HL-60 (cell line): ENCODE data around the gene KRT9.

Experiments
- DNase-seq, 2 experiments: peaks; one replicate each; pipeline ENCODE4 v3.0.0-alpha.2; 2010 to 2020; ENCODE audit warnings: low read depth in 1 of 2, low spot score in 1 of 2
- H3K27ac ChIP-seq: fragments of 250-450 bp; sonication (Bioruptor Pico); replicated peaks from 2 replicates; pipeline ENCODE4 v1.5.1; 2020; ENCODE audit warnings: mild to moderate bottlenecking, moderate library complexity
- H3K27me3 ChIP-seq: fragments of 250-450 bp; sonication (Bioruptor Pico); 2 replicates; pipeline ENCODE4 v1.5.1; 2021; ENCODE audit warnings: mild to moderate bottlenecking, moderate library complexity; ENCODE audit not compliant: insufficient read depth, poor library complexity, severe bottlenecking
- H3K4me3 ChIP-seq: replicated peaks from 2 replicates; pipeline ENCODE4 v1.5.1; 2011; ENCODE audit warnings: mild to moderate bottlenecking, control low read depth, low read length; ENCODE audit not compliant: insufficient read depth
- GABPA ChIP-seq: IDR thresholded peaks from 2 replicates; pipeline ENCODE4 v1.6.1; 2012; ENCODE audit warnings: low read depth
- POLR2AphosphoS5 ChIP-seq: IDR thresholded peaks from 2 replicates; pipeline ENCODE4 v1.6.1; 2012; ENCODE audit warnings: low read depth
- SPI1 ChIP-seq: IDR thresholded peaks from 2 replicates; pipeline ENCODE4 v1.6.1; 2012; ENCODE audit warnings: low read depth, mild to moderate bottlenecking, borderline replicate concordance
- TF ChIP-seq, protein P1 (sequence below): IDR thresholded peaks from 2 replicates; pipeline ENCODE4 v1.6.1; 2012; ENCODE audit warnings: low read depth; ENCODE audit not compliant: insufficient replicate concordance
- TF ChIP-seq, protein P2 (sequence below): IDR thresholded peaks from one replicate; pipeline ENCODE4 v1.5.1; 2011; ENCODE audit warnings: low read length, control low read depth, inconsistent platforms; ENCODE audit not compliant: insufficient read depth

KRT9 gene

DNA sequence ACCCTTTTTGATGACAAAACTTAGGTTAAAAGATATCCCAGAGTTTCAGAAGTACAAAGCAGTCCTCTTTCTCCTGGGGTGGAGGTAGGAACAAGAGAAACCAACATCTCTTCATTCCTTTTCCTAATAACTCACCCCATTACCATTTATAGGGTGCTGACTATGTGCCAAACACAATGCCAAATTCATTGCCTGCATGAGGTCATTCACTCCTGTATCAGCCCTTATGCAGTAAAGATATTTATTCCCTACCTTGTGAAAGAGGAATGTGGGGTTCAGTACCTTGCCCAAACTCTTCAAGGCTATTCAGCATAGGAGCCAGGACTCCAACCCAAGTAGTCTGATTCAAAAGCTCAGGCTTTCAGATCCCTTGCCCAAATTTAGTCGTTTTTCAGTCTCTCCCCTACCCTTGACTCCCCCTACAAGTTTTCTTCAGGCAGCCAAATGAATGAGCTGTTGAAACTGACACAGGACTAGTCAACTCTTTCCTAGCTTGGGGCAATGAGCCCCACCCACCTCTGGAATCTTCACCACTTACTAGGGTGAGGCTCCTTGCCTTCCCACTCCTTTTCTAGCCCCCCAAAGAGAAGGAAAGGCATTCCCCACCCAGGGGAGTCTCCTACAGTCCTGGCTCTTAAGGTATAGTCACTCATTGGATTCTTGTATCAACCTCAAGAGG is 9.0 kb upstream of the KRT9 start:
- DNase-seq = no peak
- Histone ChIP-seq H3K4me3 (no peak overlapping the region), H3K27me3 (no peaks in the 10 kb centered on the region), H3K27ac (no peak overlapping the region)
- TF ChIP-seq, protein P1, sequence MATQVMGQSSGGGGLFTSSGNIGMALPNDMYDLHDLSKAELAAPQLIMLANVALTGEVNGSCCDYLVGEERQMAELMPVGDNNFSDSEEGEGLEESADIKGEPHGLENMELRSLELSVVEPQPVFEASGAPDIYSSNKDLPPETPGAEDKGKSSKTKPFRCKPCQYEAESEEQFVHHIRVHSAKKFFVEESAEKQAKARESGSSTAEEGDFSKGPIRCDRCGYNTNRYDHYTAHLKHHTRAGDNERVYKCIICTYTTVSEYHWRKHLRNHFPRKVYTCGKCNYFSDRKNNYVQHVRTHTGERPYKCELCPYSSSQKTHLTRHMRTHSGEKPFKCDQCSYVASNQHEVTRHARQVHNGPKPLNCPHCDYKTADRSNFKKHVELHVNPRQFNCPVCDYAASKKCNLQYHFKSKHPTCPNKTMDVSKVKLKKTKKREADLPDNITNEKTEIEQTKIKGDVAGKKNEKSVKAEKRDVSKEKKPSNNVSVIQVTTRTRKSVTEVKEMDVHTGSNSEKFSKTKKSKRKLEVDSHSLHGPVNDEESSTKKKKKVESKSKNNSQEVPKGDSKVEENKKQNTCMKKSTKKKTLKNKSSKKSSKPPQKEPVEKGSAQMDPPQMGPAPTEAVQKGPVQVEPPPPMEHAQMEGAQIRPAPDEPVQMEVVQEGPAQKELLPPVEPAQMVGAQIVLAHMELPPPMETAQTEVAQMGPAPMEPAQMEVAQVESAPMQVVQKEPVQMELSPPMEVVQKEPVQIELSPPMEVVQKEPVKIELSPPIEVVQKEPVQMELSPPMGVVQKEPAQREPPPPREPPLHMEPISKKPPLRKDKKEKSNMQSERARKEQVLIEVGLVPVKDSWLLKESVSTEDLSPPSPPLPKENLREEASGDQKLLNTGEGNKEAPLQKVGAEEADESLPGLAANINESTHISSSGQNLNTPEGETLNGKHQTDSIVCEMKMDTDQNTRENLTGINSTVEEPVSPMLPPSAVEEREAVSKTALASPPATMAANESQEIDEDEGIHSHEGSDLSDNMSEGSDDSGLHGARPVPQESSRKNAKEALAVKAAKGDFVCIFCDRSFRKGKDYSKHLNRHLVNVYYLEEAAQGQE = no peak
- TF ChIP-seq SPI1 (no peak), POLR2AphosphoS5 (no peak), GABPA (no peak)
- TF ChIP-seq, protein P2, sequence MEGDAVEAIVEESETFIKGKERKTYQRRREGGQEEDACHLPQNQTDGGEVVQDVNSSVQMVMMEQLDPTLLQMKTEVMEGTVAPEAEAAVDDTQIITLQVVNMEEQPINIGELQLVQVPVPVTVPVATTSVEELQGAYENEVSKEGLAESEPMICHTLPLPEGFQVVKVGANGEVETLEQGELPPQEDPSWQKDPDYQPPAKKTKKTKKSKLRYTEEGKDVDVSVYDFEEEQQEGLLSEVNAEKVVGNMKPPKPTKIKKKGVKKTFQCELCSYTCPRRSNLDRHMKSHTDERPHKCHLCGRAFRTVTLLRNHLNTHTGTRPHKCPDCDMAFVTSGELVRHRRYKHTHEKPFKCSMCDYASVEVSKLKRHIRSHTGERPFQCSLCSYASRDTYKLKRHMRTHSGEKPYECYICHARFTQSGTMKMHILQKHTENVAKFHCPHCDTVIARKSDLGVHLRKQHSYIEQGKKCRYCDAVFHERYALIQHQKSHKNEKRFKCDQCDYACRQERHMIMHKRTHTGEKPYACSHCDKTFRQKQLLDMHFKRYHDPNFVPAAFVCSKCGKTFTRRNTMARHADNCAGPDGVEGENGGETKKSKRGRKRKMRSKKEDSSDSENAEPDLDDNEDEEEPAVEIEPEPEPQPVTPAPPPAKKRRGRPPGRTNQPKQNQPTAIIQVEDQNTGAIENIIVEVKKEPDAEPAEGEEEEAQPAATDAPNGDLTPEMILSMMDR = no peak

DNA sequence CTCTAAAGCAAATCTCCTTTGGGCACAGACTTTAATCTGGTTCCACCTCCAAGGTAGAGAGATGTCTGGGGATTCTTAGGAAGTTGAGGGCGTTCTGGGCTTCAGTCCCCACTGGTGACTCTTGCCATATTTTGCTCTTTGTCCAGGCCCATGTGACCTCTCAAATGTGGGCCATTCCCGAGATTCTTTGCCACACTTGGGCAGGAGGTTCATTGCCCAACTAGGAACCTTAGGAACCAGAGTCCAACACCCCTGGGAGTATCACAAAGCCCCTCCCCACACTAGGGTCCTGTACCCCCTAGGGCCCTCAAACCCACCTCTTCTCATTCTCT is 8.4 kb upstream of the KRT9 start:
- H3K4me3 ChIP-seq = no peak overlapping the region
- H3K27me3 ChIP-seq = no peaks in the 10 kb centered on the region
- TF ChIP-seq, protein P1 = no peak
- TF ChIP-seq SPI1 = no peak
- no peak for TF ChIP-seq GABPA
- no peak for TF ChIP-seq POLR2AphosphoS5
- TF ChIP-seq, protein P2 = no peak
- no peak overlapping the region for H3K27ac ChIP-seq
- DNase-seq = no peak

DNA sequence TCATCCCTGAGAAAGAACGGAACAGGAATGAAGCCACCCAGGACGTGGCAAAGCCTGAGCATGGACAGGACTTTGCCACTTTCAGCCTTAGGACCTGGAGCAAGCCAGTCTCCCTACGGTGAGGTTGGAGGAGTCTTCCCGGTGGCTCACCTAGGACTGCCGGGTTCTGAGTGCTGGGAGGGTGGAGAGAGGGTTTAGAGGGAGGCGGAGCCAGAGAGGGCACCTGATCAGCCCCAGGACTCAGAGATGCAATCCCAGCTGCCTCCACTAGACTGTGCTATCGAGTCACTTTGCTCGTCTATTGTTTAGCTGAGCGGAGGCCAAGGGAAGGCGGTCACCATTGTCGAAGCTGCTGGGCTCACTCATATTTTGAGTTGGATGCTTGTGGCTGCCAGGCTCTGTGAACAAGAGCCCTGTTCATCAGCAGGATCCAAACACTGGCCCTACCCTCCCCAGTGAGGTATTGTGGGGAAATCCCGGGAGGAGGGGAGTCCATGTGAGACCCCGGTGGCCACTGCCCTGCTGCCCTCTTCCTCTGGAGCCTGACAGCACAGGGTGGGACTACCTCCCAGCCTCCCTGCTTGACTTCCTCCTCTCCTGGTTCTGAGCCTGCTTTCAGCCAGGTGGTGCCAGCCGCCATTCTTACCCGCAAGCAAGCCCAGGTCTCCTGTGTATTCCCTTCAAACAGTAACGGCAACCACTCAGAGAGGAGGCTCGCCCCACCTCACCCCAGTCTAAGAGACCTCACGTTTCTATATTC is 7.8 kb upstream of the KRT9 start:
- DNase-seq = peak; percentile 7 to 74
- TF ChIP-seq, protein P1 = no peak
- TF ChIP-seq GABPA (no peak), POLR2AphosphoS5 (no peak), SPI1 (no peak)
- TF ChIP-seq, protein P2 = peak; percentile 74
- no peak overlapping the region for H3K27ac ChIP-seq
- H3K27me3 ChIP-seq = no peaks in the 10 kb centered on the region
- H3K4me3 ChIP-seq = no peak overlapping the region
